LoVo (cell line): ENCODE measurements around the gene TSPAN33.

Experiments used
- DNase-seq: peaks from one replicate; pipeline ENCODE4 v3.0.0-alpha.2; 2016; ENCODE audit warnings: low spot score

Gene TSPAN33

GRCh38 chr7:129136887-129137642, 7.4 kb upstream of the TSPAN33 start:
- DNase-seq: no peak

- no peak for DNase-seq
Measured at GRCh38 chr7:129143724-129144094, 798 bp upstream of the TSPAN33 start.

- no peak for DNase-seq
Measured at GRCh38 chr7:129144834-129145668, 544 bp downstream of the TSPAN33 start.

- no peak for DNase-seq
Measured at GRCh38 chr7:129146237-129146979, 1.9 kb downstream of the TSPAN33 start.

- no peak for DNase-seq
Measured at GRCh38 chr7:129147731-129148130, 3.2 kb downstream of the TSPAN33 start.

GRCh38 chr7:129149511-129149910, 5.0 kb downstream of the TSPAN33 start:
- no peak for DNase-seq

- no peak for DNase-seq
Measured at GRCh38 chr7:129150199-129150996, 5.9 kb downstream of the TSPAN33 start.

- DNase-seq: no peak
Measured at GRCh38 chr7:129157651-129158050, 13.1 kb downstream of the TSPAN33 start.

GRCh38 chr7:129159539-129159938, 15.0 kb downstream of the TSPAN33 start:
- DNase-seq: no peak

- no peak for DNase-seq
Measured at GRCh38 chr7:129160161-129160905, 15.8 kb downstream of the TSPAN33 start.

- DNase-seq: no peak
Measured at GRCh38 chr7:129161524-129162225, 17.2 kb downstream of the TSPAN33 start.

- no peak for DNase-seq
Measured at GRCh38 chr7:129162732-129163131, 18.2 kb downstream of the TSPAN33 start.

- DNase-seq: peak; percentile 66
Measured at GRCh38 chr7:129163875-129164544, 19.5 kb downstream of the TSPAN33 start.

GRCh38 chr7:129166745-129167144, 22.2 kb downstream of the TSPAN33 start:
- no peak for DNase-seq

GRCh38 chr7:129167817-129168216, 23.3 kb downstream of the TSPAN33 start:
- DNase-seq: no peak

GRCh38 chr7:129168231-129169021, 23.9 kb downstream of the TSPAN33 start:
- DNase-seq: no peak

- DNase-seq: no peak
Measured at GRCh38 chr7:129169171-129169671, 24.7 kb downstream of the TSPAN33 start.

GRCh38 chr7:129169686-129170440, 25.4 kb downstream of the TSPAN33 start:
- no peak for DNase-seq
